ENCODE measurements around the gene S100A2. TPM values are rescaled to one million over a fixed set of nuclear protein-coding genes. Genes with fewer than 3 reads are reported as not detected.
A peak's percentile ranks its signal among the peaks of the same experiment; 100 is the strongest.

S100A2 gene
- polyA plus RNA-seq, 3 donors = 0.32 TPM; not detected in 2

- Mint-ChIP-seq H3K9me3 (peaks cover 0 to 7% (median 3%) of the 10 kb centered on the region in 7 donors), H3K36me3 (peaks cover 0 to 2% of the 10 kb centered on the region in 2 donors), H3K27me3 (ENCODE audit: low read depth in 3 of 3) (no peaks in the 10 kb centered on the region), H3K4me3 (no peak overlapping the region), H3K4me1 (peaks cover 62% of the 10 kb centered on the region), H3K27ac (peak overlapping the region in 3 of 7 donors; percentile 41 to 51 (median 46))
- 97% methylated on average over 3 of the region's 3 CpGs for WGBS (ENCODE audit: insufficient coverage)
- no peak overlapping the region for H2AFZ ChIP-seq (ENCODE audit: insufficient read depth, low read depth, low read length, poor library complexity, severe bottlenecking)
- no peaks in the 10 kb centered on the region for H4K20me1 ChIP-seq (ENCODE audit: insufficient read depth, low read length)
- H3K27ac ChIP-seq (ENCODE audit: low read depth in 1 of 2, low read length in 2 of 2) = peak overlapping the region in 1 of 2 donors; percentile 14
- no peak for DNase-seq
- H3K36me3 ChIP-seq (replicated peaks in 1 of 2; ENCODE audit: control insufficient read depth in 1 of 2, insufficient read depth in 2 of 2, low read length in 2 of 2) = no peaks in the 10 kb centered on the region
- no peak overlapping the region for H3K9ac ChIP-seq (ENCODE audit: insufficient read depth, low read length, poor library complexity, severe bottlenecking)
- H3K4me2 ChIP-seq (replicated peaks; ENCODE audit: extremely low read depth, low read length, poor library complexity, severe bottlenecking) = no peak overlapping the region
- no peak overlapping the region for H3K4me3 ChIP-seq (replicated peaks in 1 of 3; ENCODE audit: low read depth in 2 of 3, low read length in 3 of 3)
- H3K9me3 ChIP-seq (replicated peaks in 1 of 2; ENCODE audit: control insufficient read depth in 1 of 2, insufficient read depth in 1 of 2, low read length in 2 of 2) = no peaks in the 10 kb centered on the region
- no peaks in the 10 kb centered on the region for H3K27me3 ChIP-seq (ENCODE audit: control insufficient read depth in 2 of 2, insufficient read depth in 2 of 2, low read length in 2 of 2)
- H3K79me2 ChIP-seq (ENCODE audit: insufficient read depth, low read length) = no peaks in the 10 kb centered on the region
- intact Hi-C loops (cut with micrococcal nuclease) = loop anchor here (10.0 kb wide), 2 partner anchors 226 to 236 kb away; no protein-coding TSS in a partner anchor
- H3K4me1 ChIP-seq (ENCODE audit: control insufficient read depth in 1 of 2, insufficient read depth in 2 of 2, low read length in 2 of 2) = peaks cover 58 to 63% of the 10 kb centered on the region in 2 donors
- no peak for TF ChIP-seq CTCF (IDR thresholded peaks at IDR 0.05)
Observed at GRCh38 chr1:153519242-153519641, 46.4 kb downstream of the S100A2 start.

GRCh38 chr1:153515504-153516394, 49.9 kb downstream of the S100A2 start:
- Histone ChIP-seq H3K79me2 (ENCODE audit: insufficient read depth, low read length) (no peaks in the 10 kb centered on the region), H4K20me1 (ENCODE audit: insufficient read depth, low read length) (no peaks in the 10 kb centered on the region), H2AFZ (ENCODE audit: insufficient read depth, low read depth, low read length, poor library complexity, severe bottlenecking) (no peak overlapping the region), H3K9me3 (replicated peaks in 1 of 2; ENCODE audit: control insufficient read depth in 1 of 2, insufficient read depth in 1 of 2, low read length in 2 of 2) (no peaks in the 10 kb centered on the region), H3K4me1 (ENCODE audit: control insufficient read depth in 1 of 2, insufficient read depth in 2 of 2, low read length in 2 of 2) (peaks cover 73 to 79% of the 10 kb centered on the region in 2 donors), H3K27ac (ENCODE audit: low read depth in 1 of 2, low read length in 2 of 2) (peak overlapping the region; percentile 77 to 80), H3K4me3 (replicated peaks in 1 of 3; ENCODE audit: low read depth in 2 of 3, low read length in 3 of 3) (peak overlapping the region in 1 of 3 experiments; percentile 56), H3K9ac (ENCODE audit: insufficient read depth, low read length, poor library complexity, severe bottlenecking) (peak overlapping the region; percentile 16), H3K27me3 (ENCODE audit: control insufficient read depth in 2 of 2, insufficient read depth in 2 of 2, low read length in 2 of 2) (no peaks in the 10 kb centered on the region), H3K36me3 (replicated peaks in 1 of 2; ENCODE audit: control insufficient read depth in 1 of 2, insufficient read depth in 2 of 2, low read length in 2 of 2) (no peaks in the 10 kb centered on the region), H3K4me2 (replicated peaks; ENCODE audit: extremely low read depth, low read length, poor library complexity, severe bottlenecking) (peak overlapping the region; percentile 63)
- WGBS (ENCODE audit: insufficient coverage) = 49% methylated on average over 6 of the region's 8 CpGs
- TF ChIP-seq CTCF (IDR thresholded peaks at IDR 0.05) = no peak
- no peaks in the 10 kb centered on the region for H3K9me3 Mint-ChIP-seq
- H3K36me3 Mint-ChIP-seq = no peaks in the 10 kb centered on the region
- peak overlapping the region; percentile 24 to 77 for H3K4me3 Mint-ChIP-seq
- peaks cover 0 to 2% (median 0%) of the 10 kb centered on the region in 3 donors for H3K27me3 Mint-ChIP-seq (ENCODE audit: low read depth in 3 of 3)
- peak overlapping the region; percentile 83 to 93 (median 90) for H3K27ac Mint-ChIP-seq
- intact Hi-C loops (cut with micrococcal nuclease) = loop anchor here (10.0 kb wide), 2 partner anchors 229 to 239 kb away; no protein-coding TSS in a partner anchor
- DNase-seq = peak; percentile 23 to 63 (median 56)
- H3K4me1 Mint-ChIP-seq = peaks cover 79% of the 10 kb centered on the region

Data from CD14-positive monocyte (primary cell).